H9 (cell line): ENCODE data around the gene SLC16A14. TPM values are rescaled to one million over a fixed set of nuclear protein-coding genes. Genes with fewer than 3 reads are reported as not detected.
"Not testable (repeated sequence)": the region's sequence is repeated elsewhere in the genome, so short reads cannot be mapped to it uniquely, and the experiment has no call there.

Experiments
- DNase-seq: peaks from one replicate; pipeline ENCODE4 v3.0.0-alpha.2; 2017
- H2AFZ ChIP-seq: one replicate; pipeline ENCODE4 v1.6.1; 2013; ENCODE audit warnings: mild to moderate bottlenecking, low read length, control low read depth, moderate library complexity
- H2AK5ac ChIP-seq: 2 replicates; pipeline ENCODE4 v1.6.1; 2013; ENCODE audit warnings: low read length, control low read depth, mixed read lengths; ENCODE audit not compliant: insufficient read length
- H2BK120ac ChIP-seq: one replicate; pipeline ENCODE4 v1.6.1; 2013; ENCODE audit warnings: low read depth, mild to moderate bottlenecking, low read length, control low read depth, inconsistent platforms; ENCODE audit not compliant: poor library complexity, severe bottlenecking
- H2BK12ac ChIP-seq: 2 replicates; pipeline ENCODE4 v1.6.1; 2013; ENCODE audit warnings: low read length, control low read depth, mixed read lengths, low read depth; ENCODE audit not compliant: insufficient read length
- H2BK15ac ChIP-seq: 2 replicates; pipeline ENCODE4 v1.6.1; 2013; ENCODE audit warnings: low read depth, low read length, control low read depth
- H2BK20ac ChIP-seq: one replicate; pipeline ENCODE4 v1.6.1; 2013; ENCODE audit warnings: low read depth, mild to moderate bottlenecking, low read length, control low read depth, inconsistent platforms; ENCODE audit not compliant: poor library complexity, severe bottlenecking
- H2BK5ac ChIP-seq: 2 replicates; pipeline ENCODE4 v1.6.1; 2013; ENCODE audit warnings: low read length, control low read depth, mixed read lengths; ENCODE audit not compliant: insufficient read length
- H3K14ac ChIP-seq: 2 replicates; pipeline ENCODE4 v1.6.1; 2013; ENCODE audit warnings: low read length, control low read depth; ENCODE audit not compliant: insufficient read depth
- H3K18ac ChIP-seq: 2 replicates; pipeline ENCODE4 v1.6.1; 2013; ENCODE audit warnings: low read depth, mild to moderate bottlenecking, mixed read lengths, low read length, control low read depth; ENCODE audit not compliant: insufficient read length
- H3K23ac ChIP-seq: 2 replicates; pipeline ENCODE4 v1.6.1; 2013; ENCODE audit warnings: low read length, control low read depth, mixed read lengths, low read depth; ENCODE audit not compliant: insufficient read length
- H3K23me2 ChIP-seq: 2 replicates; pipeline ENCODE4 v1.6.1; 2013; ENCODE audit warnings: low read depth, mild to moderate bottlenecking, mixed read lengths, low read length, control low read depth; ENCODE audit not compliant: insufficient read length, poor library complexity, severe bottlenecking
- H3K27ac ChIP-seq: 2 replicates; pipeline ENCODE4 v1.5.1; 2013; ENCODE audit warnings: low read length, control low read depth, mixed read lengths, low read depth; ENCODE audit not compliant: insufficient read length
- H3K27me3 ChIP-seq: 2 replicates; pipeline ENCODE4 v1.6.1; 2013; ENCODE audit warnings: low read length, control low read depth, inconsistent platforms; ENCODE audit not compliant: insufficient read depth
- H3K4ac ChIP-seq: 2 replicates; pipeline ENCODE4 v1.6.1; 2013; ENCODE audit warnings: low read depth, mild to moderate bottlenecking, control low read depth, inconsistent platforms, low read length, moderate library complexity
- H3K4me1 ChIP-seq: 2 replicates; pipeline ENCODE4 v1.6.1; 2013; ENCODE audit warnings: low read length, control low read depth, inconsistent platforms; ENCODE audit not compliant: insufficient read depth
- H3K4me2 ChIP-seq: 2 replicates; pipeline ENCODE4 v1.6.1; 2013; ENCODE audit warnings: low read length, control low read depth, mixed read lengths; ENCODE audit not compliant: insufficient read length, insufficient read depth
- H3K56ac ChIP-seq: 2 replicates; pipeline ENCODE4 v1.6.1; 2013; ENCODE audit warnings: low read depth, mild to moderate bottlenecking, mixed read lengths, low read length, control low read depth; ENCODE audit not compliant: insufficient read length
- H3K79me1 ChIP-seq: 2 replicates; pipeline ENCODE4 v1.6.1; 2013; ENCODE audit warnings: low read depth, mild to moderate bottlenecking, moderate library complexity, low read length, control low read depth, inconsistent platforms; ENCODE audit not compliant: insufficient read depth, poor library complexity, severe bottlenecking
- H3K79me2 ChIP-seq: 2 replicates; pipeline ENCODE4 v1.6.1; 2013; ENCODE audit warnings: low read length, control low read depth, inconsistent platforms; ENCODE audit not compliant: insufficient read depth
- H3K9ac ChIP-seq: 2 replicates; pipeline ENCODE4 v1.6.1; 2013; ENCODE audit warnings: low read length, control low read depth, mixed read lengths; ENCODE audit not compliant: insufficient read length; ENCODE audit errors: extremely low read depth
- H3K9me3 ChIP-seq: one replicate; pipeline ENCODE4 v1.6.1; 2013; ENCODE audit warnings: low read depth, low read length, inconsistent platforms; ENCODE audit not compliant: control insufficient read depth
- H3T11ph ChIP-seq: one replicate; pipeline ENCODE4 v1.6.1; 2013; ENCODE audit warnings: mild to moderate bottlenecking, low read length, control low read depth, inconsistent platforms
- H4K20me1 ChIP-seq: one replicate; pipeline ENCODE4 v1.6.1; 2013; ENCODE audit not compliant: control insufficient read depth, insufficient read length, insufficient read depth
- H4K5ac ChIP-seq: 2 replicates; pipeline ENCODE4 v1.6.1; 2013; ENCODE audit warnings: low read depth, mild to moderate bottlenecking, mixed read lengths, low read length, control low read depth; ENCODE audit not compliant: insufficient read length
- H4K8ac ChIP-seq: replicated peaks from 2 replicates; pipeline ENCODE4 v1.6.1; 2013; ENCODE audit warnings: low read length, control low read depth, mixed read lengths, low read depth; ENCODE audit not compliant: insufficient read length
- H4K91ac ChIP-seq: 2 replicates; pipeline ENCODE4 v1.6.1; 2013; ENCODE audit warnings: low read depth, mild to moderate bottlenecking, moderate library complexity, mixed read lengths, low read length, control low read depth; ENCODE audit not compliant: insufficient read length
- H3K27ac Mint-ChIP-seq, 3 experiments: 2 replicates in 2 of 3; 3 replicates in 1 of 3; pipeline ENCODE4 v1.8.0; 2020 to 2021; ENCODE audit warnings: mixed read lengths in 3 of 3, mild to moderate bottlenecking in 1 of 3, moderate library complexity in 1 of 3
- H3K27me3 Mint-ChIP-seq: 2 replicates; pipeline ENCODE4 v1.8.0; 2021; ENCODE audit warnings: low read depth, mild to moderate bottlenecking, moderate library complexity, mixed read lengths
- H3K36me3 Mint-ChIP-seq, 3 experiments: 2 replicates in 2 of 3; 3 replicates in 1 of 3; pipeline ENCODE4 v1.8.0; 2020 to 2021; ENCODE audit warnings: low read depth in 3 of 3, mixed read lengths in 3 of 3; ENCODE audit not compliant: insufficient read depth in 1 of 3
- H3K4me1 Mint-ChIP-seq, 2 experiments: 2 replicates each; pipeline ENCODE4 v1.8.0; 2020; ENCODE audit warnings: mixed read lengths in 2 of 2
- H3K4me3 Mint-ChIP-seq, 2 experiments: 2 replicates in 1 of 2; 3 replicates in 1 of 2; pipeline ENCODE4 v1.8.0; 2020 to 2021; ENCODE audit warnings: mild to moderate bottlenecking in 2 of 2, mixed read lengths in 2 of 2, moderate library complexity in 1 of 2
- H3K9me3 Mint-ChIP-seq, 2 experiments: 2 replicates in 1 of 2; 3 replicates in 1 of 2; pipeline ENCODE4 v1.8.0; 2020; ENCODE audit warnings: mild to moderate bottlenecking in 2 of 2, mixed read lengths in 2 of 2, moderate library complexity in 1 of 2
- CTCF ChIP-seq: fragments of 200-600 bp; sonication (generic); conservative IDR thresholded peaks from 3 replicates; pipeline ENCODE4 v1.8.0; 2021; ENCODE audit warnings: antibody characterized with exemption, mild to moderate bottlenecking
- WGBS: extraction: QIAGEN DNeasy Blood & Tissue Kit; methylation state at CpG from one replicate; pipeline ENCODE4 v1.1.7; 2013; ENCODE audit warnings: missing lambda C conversion rate, low lambda C conversion rate, mixed read lengths; ENCODE audit not compliant: insufficient read length; ENCODE audit errors: extremely low coverage; 5-methylcytosine and 5-hydroxymethylcytosine counted together
- total RNA-seq: library from RNA; stranded (reverse); gene quantifications from 2 replicates; pipeline ENCODE4 v1.2.1, GENCODE V29; 2021

The SLC16A14 gene
- total RNA-seq, 1 experiment from 2014 or later = 0.61 TPM

GRCh38 chr2:230106771-230107170 is 38.0 kb upstream of the SLC16A14 start:
- H3K18ac ChIP-seq = no peak overlapping the region
- WGBS = no CpG with 5 or more reads among the region's 1 CpG
- no peak for TF ChIP-seq CTCF
- no peaks in the 10 kb centered on the region for H3K4me1 ChIP-seq
- H2BK15ac ChIP-seq = no peak overlapping the region
- Mint-ChIP-seq H3K4me3 (no peak overlapping the region), H3K27ac (no peak overlapping the region), H3K4me1 (peaks cover 3% of the 10 kb centered on the region in 2 experiments; a peak in 1 of 4 replicates), H3K9me3 (peaks cover 8 to 14% of the 10 kb centered on the region in 2 experiments), H3K36me3 (no peaks in the 10 kb centered on the region), H3K27me3 (no peaks in the 10 kb centered on the region; the same call in none of the 2 replicates)
- H3K56ac ChIP-seq = no peak overlapping the region
- no peaks in the 10 kb centered on the region for H3K9me3 ChIP-seq
- no peaks in the 10 kb centered on the region for H3K79me1 ChIP-seq
- DNase-seq = no peak
- no peak overlapping the region for H3K4me2 ChIP-seq
- no peak overlapping the region for H2AFZ ChIP-seq
- no peaks in the 10 kb centered on the region for H3K27me3 ChIP-seq
- no peak overlapping the region for H3K27ac ChIP-seq
- no peak overlapping the region for H2BK20ac ChIP-seq
- H3K79me2 ChIP-seq = no peaks in the 10 kb centered on the region
- H3T11ph ChIP-seq = no peak overlapping the region
- no peak overlapping the region for H2BK5ac ChIP-seq
- no peak overlapping the region for H2AK5ac ChIP-seq
- no peak overlapping the region for H2BK12ac ChIP-seq
- H3K23me2 ChIP-seq = no peaks in the 10 kb centered on the region
- H2BK120ac ChIP-seq = no peak overlapping the region
- no peak overlapping the region for H4K5ac ChIP-seq
- H4K91ac ChIP-seq = no peak overlapping the region
- no peak overlapping the region for H3K14ac ChIP-seq
- H3K4ac ChIP-seq = no peak overlapping the region
- no peak overlapping the region for H3K9ac ChIP-seq
- H4K20me1 ChIP-seq = no peaks in the 10 kb centered on the region
- H4K8ac ChIP-seq = no peak overlapping the region
- H3K23ac ChIP-seq = no peak overlapping the region

- H4K91ac ChIP-seq, H2AK5ac ChIP-seq, H3K27ac ChIP-seq, H3K23me2 ChIP-seq, H3K9ac ChIP-seq, H3K18ac ChIP-seq, H2BK5ac ChIP-seq, H3K23ac ChIP-seq, H3K56ac ChIP-seq, DNase-seq, H4K20me1 ChIP-seq, H2BK120ac ChIP-seq, H3K14ac ChIP-seq, H3K79me2 ChIP-seq, H3K4me3 Mint-ChIP-seq, H3K27me3 Mint-ChIP-seq, H3T11ph ChIP-seq, H3K4ac ChIP-seq, H3K9me3 ChIP-seq, H2BK12ac ChIP-seq, H3K36me3 Mint-ChIP-seq, H2AFZ ChIP-seq, H3K27me3 ChIP-seq, H2BK20ac ChIP-seq, H4K5ac ChIP-seq, H3K4me1 Mint-ChIP-seq, H3K4me2 ChIP-seq, H2BK15ac ChIP-seq, H3K79me1 ChIP-seq, H4K8ac ChIP-seq, H3K4me1 ChIP-seq, H3K27ac Mint-ChIP-seq: not testable (repeated sequence)
- WGBS = no CpG with 5 or more reads among the region's 2 CpGs
- H3K9me3 Mint-ChIP-seq = peaks cover 13 to 17% of the 10 kb centered on the region in 2 experiments
Observed at GRCh38 chr2:230101967-230102366, 33.2 kb upstream of the SLC16A14 start.
